ENCODE data around the gene KDM4C.

GRCh38 chr9:6758248-6758497 lies 400 bp downstream of the KDM4C start:
- TF ChIP-seq EZH2phosphoT487 (conservative IDR thresholded peaks at IDR 0.05; ENCODE audit: low read length): no peak
- TF ChIP-seq CTCF (IDR thresholded peaks at IDR 0.05; ENCODE audit: insufficient read depth, low read length, poor library complexity, severe bottlenecking): no peak

Measured in SU-DHL-6 (cell line).